Measurements from ENCODE around the gene NUMBL. TPM values are rescaled to one million over a fixed set of nuclear protein-coding genes. Genes with fewer than 3 reads are reported as not detected.
"Not testable (repeated sequence)": the region's sequence is repeated elsewhere in the genome, so short reads cannot be mapped to it uniquely, and the experiment has no call there.

The NUMBL gene
- polyA plus RNA-seq, 1 donor = 32.6 TPM

GRCh38 chr19:40663695-40664692 is 26.5 kb downstream of the NUMBL start:
- DNase-seq (ENCODE audit: low read depth) = no peak

DNA sequence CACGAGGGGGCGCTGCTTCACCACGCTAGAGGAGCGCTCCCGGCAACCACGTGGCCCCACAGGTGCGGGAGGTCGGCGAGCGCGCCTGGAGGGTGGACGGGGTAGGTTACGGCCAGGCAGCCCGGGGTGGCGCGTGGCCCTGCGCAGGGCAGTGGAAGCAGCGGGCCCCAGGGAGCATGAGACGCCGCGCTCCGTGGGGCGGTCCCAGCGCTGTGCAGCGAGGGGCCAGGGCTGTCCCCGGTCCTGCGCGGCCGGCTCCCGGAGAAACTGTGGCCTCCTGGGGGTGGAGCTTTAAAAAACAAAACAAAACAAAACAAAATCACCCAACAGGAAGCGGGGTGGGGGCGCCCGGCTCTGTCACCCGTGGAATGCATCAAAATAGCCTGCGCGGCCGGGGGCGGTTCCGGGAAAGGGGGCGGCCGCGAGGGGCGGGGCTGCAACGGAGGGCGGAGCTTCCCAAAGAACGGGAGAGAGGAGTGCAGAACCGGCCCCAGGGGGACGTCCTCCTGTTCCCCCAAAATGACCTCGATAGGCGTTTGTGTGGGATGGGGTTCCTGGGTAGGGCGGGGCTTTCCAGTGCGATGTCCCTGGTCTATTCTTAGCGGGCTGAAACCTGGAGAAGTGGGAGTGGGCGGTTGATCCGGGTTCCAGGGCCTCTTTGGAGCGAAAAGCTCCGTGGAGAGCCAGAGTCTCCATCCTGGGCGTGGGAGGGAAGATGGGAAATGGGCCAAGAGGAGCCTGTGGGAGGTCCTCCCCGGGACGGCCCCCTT is 27.3 kb downstream of the NUMBL start:
- DNase-seq (ENCODE audit: low read depth) = no peak

DNA sequence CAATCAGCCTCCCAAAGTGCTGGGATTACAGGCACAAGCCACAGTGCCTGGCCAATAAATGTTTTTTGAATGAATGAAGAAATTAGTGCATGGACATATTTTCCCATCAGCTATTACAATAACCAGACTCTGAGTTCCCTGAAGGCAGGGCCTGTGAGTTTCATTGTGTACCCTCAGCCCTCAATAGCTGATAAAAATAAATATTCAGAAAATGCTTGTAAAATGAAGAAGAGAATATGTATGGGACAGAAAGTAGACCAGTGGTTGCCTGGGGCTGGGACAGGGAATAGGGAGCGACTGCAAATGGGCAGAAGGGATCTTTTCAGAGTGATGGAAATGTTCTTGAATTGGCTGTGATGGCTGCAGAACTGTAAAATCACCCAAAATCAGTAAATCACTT is 28.8 kb downstream of the NUMBL start:
- DNase-seq (ENCODE audit: low read depth) = no peak

DNA sequence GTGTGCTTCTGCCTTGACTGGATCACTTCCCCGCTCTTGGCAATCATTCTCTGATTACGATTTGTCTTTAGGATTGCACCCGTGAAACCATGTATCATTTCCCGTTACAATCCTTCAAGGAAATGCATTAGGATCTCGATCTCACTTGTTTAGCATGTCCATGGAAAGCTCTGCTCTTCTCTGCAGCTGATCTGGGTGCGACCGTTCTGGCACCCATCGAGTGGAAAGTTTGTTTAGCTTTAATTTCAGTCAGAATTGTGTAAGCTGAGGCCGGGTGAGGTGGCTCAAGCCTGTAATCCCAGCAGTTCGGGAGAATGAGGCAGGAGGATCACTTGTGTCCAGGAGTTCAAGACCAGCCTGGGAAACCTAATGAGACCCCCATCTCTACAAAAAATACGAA is 30.9 kb downstream of the NUMBL start:
- no peak for DNase-seq (ENCODE audit: low read depth)

DNA sequence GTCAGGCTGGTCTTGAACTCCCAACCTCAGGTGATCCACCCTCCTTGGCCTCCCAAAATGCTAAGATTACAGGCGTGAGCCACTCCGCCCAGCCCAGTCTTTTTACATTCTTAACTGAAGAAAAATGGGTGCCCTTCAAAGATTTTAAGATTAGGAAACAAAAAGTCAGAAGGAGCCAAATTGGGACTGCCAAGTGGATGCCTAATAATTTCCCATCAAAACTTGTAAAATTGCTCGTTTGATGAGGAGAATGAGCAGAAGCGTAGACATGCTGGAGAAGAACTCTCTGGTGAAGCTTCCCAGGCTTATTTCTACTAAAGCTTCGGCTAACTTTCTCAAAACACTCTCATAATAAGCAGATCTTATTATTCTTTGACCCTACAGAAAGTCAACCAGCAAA is 31.3 kb downstream of the NUMBL start:
- DNase-seq (ENCODE audit: low read depth) = no peak

- DNase-seq (ENCODE audit: low read depth) = no peak
Measured at GRCh38 chr19:40658031-40658430, 32.4 kb downstream of the NUMBL start.

DNA sequence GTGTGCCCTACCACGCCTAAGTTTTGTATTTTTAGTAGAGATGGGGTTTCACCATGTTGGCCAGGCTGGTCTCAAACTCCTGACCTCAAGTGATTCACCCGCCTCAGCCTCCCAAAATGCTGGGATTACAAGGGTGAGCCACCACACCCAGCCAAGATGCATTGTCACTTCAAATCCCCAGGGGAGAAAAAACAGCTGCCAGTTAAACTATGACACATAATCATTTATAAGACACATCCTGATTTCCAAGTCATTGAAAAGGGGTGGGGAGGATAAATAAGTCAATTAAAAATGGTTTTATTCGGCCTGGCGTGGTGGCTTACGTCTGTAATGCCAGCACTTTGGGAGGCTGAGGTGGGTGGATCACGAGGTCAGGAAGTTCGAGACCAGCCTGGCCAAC is 34.8 kb downstream of the NUMBL start:
- DNase-seq (ENCODE audit: low read depth) = not testable (repeated sequence)

DNA sequence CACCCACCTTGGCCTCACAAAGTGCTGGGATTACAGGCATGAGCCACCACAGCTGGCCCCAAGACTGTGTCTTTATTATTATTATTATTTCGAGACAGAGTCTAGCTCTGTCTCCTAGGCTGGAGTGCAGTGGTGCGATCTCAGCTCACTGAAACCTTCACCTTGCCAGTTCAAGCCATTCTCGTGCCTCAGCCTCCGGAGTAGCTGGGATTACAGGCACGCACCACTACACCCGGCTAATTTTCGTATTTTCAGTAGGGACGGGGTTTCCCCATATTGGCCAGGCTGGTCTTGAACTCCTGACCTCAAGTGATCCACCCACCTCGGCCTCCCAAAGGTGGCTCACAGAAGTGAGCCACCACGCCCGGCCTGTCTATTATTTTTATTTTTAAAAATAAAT is 38.1 kb downstream of the NUMBL start:
- DNase-seq (ENCODE audit: low read depth) = not testable (repeated sequence)

GRCh38 chr19:40650749-40651305 is 39.6 kb downstream of the NUMBL start:
- DNase-seq (ENCODE audit: low read depth) = no peak

GRCh38 chr19:40649903-40650675 is 40.4 kb downstream of the NUMBL start:
- DNase-seq (ENCODE audit: low read depth) = not testable (repeated sequence)

GRCh38 chr19:40646743-40647254 is 43.7 kb downstream of the NUMBL start:
- no peak for DNase-seq (ENCODE audit: low read depth)

GRCh38 chr19:40642757-40643305 is 47.6 kb downstream of the NUMBL start:
- no peak for DNase-seq (ENCODE audit: low read depth)

DNA sequence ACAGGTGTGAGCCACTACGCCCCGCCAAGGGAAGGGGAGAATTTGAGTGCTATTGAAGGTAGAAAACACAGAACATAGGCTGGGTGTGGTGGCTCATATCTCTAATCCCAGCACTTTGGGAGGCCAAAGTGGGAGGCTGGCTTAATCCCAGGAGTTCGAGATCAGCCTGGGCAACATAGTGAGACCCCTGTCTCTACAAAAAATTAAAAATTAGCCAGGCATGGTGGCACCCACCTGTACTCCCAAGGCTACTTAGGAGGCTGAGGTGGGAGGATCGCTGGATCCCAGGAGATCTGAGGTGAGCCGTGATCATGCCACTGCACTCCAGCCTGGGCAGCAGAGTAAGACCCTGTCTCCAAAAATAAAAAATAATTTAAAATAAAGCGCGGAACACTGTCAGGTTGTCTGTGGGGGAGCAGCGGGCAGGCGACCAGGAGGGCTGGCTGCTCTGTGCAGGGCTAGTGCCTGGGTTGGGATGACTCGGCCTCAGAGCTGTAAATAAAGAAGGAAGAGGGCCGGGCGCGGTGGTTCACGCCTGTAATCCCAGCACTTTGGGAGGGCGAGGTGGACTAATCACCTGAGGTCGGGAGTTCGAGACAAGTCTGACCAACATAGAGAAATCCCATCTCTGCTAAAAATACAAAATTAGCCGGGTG is 48.3 kb downstream of the NUMBL start:
- DNase-seq (ENCODE audit: low read depth) = no peak

DNA sequence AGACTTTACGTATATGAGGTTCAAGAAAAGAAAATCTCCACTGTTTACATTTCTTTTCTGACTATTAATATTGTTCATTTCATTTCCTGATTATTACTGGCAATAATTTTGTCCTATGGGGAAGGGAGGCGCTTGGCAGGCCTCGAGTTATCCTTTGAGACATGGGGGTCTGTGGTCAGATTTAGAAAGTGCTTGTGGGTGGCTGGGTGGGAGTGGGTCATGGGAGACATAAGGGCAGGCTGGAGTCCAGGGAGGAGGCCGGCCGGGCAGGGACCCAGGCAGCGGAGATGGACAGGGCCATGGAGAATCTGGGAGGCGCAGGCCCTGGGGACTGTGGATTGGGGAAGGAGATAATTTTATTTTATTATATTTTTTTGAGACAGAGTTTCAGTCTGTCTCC is 49.2 kb downstream of the NUMBL start:
- no peak for DNase-seq (ENCODE audit: low read depth)

DNA sequence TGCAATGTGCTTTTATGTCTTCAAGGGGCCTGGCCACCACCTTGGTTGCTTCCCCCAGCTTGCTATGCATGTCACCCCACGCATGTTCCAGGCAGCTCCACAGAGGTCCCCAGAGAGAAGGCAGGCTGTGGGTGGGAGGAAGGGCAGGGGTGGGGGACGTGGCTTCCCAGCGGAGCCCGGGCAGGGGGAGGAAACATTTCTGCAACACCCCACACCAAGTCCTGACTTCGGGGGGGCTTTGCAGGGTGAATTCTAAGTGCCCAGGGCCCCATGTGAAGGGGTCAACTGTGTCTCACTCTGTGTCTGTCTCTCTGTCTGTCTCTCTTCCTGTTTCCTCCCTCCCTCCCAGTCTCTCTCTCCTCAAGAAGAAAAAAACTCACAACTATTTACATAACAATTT is 49.7 kb downstream of the NUMBL start:
- no peak for DNase-seq (ENCODE audit: low read depth)

DNA sequence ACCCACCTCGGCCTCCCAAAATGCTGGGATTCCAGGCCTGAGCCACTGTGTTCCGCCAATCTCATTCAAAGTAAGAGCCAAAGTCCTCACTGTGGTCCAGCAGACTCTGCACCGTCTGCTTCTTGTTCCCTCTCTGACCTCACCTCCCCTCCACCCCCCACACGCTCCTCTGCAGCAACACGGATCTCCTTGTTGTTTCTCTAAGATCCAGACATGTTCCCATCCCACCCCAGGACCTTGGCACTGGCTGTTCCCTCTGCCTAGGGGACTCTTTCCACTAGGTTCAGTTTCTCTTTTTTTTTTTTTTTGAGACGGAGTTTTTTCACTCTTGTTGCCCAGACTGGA is 50.8 kb downstream of the NUMBL start:
- DNase-seq (ENCODE audit: low read depth) = no peak

GRCh38 chr19:40638327-40638726 is 52.1 kb downstream of the NUMBL start:
- DNase-seq (ENCODE audit: low read depth) = no peak

DNA sequence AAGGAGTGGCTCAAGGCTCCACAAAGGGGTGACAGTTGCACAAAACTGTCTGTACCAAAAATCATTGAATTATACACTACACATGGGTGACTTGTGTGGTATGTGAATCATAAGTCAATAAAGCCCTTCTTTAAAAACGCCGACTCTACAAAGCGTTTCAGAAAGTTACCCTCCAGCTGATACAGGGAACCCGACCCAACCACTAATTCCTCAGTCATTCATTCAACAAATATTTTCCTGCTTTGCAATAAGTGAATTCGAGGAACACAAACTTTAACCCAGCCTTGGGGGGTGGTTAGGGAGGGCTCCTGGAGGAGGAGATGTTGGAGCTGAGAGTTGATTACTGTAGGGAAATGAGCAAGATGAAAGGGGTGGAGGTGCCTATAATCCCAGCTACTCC is 57.2 kb downstream of the NUMBL start:
- DNase-seq (ENCODE audit: low read depth) = no peak

DNA sequence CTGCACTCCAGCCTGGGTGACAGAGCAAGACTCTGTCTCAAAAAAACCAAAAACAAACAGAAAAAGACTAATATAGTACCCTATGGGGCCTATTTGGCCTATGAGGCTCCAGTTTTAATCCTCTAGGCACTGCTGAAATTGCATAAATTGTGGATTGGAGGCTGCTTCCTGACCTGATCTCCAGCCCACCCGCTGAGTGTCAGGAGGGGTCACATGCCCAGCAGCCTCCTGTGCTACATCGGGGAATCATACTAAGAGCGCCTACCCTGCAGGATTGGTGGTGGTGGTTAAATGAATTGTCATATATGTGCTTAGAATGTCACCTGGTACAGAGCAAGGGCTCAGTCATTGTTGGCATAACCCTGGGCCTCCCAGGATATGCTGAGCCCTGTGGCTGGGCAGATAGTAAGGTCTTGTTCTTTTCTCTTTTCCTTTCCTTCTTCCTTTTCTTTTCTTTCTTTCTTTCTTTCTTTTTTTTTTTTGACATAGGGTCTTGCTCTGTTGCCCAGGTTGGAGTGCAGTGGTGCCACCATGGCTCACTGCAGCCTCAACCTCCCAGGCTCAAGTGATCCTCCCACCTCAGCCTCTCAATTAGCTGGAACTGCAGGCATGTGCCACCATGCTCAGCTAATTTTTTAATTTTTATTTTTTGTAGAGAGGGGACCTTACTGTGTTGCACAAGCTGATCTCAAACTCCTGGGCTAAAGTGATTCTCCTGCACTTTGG is 58.0 kb downstream of the NUMBL start:
- DNase-seq (ENCODE audit: low read depth) = no peak

DNA sequence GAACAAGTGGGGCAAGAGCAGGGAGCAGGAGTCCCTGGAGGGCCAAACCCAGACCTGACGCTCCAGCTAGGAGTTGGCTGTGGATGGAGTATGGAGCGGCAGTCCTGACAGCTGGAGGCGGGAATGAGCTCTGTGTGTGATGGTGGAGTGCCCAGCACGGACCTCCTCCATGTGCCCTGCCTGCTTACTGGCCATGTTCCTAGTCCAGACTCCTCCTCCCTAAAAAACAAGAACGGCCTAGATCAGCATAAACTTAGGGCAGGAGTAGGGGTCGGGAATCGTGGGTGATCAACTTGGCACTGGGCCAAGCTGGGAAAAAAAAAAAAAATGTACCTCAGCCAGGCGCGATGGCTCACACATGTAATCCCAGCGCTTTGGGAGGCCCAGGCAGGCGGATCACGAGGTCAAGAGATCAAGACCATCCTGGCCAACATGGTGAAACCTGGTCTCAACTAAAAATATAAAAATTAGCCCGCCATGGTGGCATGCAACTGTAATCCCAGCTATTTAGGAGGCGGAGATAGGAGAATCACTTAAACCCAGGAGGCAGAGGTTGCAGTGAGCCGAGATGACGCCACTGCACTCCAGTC is 59.8 kb downstream of the NUMBL start:
- DNase-seq (ENCODE audit: low read depth) = no peak
